GM21825 (cell line): ENCODE data around the gene AKR7A3.
"Not testable (repeated sequence)": the region's sequence is repeated elsewhere in the genome, so short reads cannot be mapped to it uniquely, and the experiment has no call there.

Source experiments
- ATAC-seq: cut with Tn5 transposase; IDR thresholded peaks from one replicate; pipeline ENCODE4 v1.9.1; 2021; ENCODE audit warnings: mild to moderate bottlenecking, moderate library complexity; ENCODE audit not compliant: unreplicated experiment

Gene AKR7A3

GRCh38 chr1:19319196-19319595, 30.6 kb upstream of the AKR7A3 start:
- ATAC-seq = no peak

- ATAC-seq = no peak
Measured at GRCh38 chr1:19317126-19317910, 28.7 kb upstream of the AKR7A3 start.

DNA sequence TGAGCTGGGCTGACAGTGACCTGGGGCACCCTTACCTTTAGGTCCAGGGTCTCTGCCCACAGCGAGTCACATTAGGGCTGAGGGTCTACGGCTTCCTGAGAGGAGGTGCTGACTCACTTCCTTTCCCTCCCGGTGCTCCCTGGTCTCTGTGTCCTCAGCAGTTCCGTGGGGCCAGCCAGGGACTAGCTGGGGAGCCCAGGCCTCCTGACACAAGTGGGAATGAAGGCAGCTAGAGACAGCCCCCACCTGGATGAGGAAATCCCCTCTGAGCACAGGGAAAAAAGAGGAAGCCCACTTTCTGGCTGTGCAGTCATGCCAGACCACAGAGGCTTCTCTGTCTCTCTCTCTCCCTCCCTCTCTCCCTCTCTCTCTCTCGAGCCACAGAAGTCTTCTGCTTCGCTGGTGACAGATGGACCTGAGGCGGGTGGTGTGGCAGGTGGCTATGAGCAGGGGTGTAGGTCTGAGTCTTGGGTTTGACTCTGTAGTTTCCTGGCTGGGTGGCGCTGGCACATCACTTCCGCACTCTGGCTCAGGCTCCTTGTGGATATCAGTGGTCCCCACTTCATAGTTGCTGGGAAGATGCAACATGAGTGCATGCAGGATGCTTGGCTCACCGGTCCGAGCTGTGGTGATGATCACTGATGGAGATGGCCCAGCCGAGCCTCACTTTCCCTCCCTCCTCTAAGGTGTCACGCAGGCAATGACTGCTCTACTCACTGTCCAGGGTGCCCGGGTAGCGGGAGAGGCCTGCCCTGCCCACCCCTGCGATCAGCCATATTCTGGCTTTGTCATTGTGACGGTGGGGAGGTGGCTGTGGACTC, 27.0 kb upstream of the AKR7A3 start:
- ATAC-seq = peak; percentile 26

GRCh38 chr1:19313961-19314882, 25.7 kb upstream of the AKR7A3 start:
- no peak for ATAC-seq

- ATAC-seq = no peak
Measured at GRCh38 chr1:19313636-19313959, 25.0 kb upstream of the AKR7A3 start.

GRCh38 chr1:19312782-19313635, 24.4 kb upstream of the AKR7A3 start:
- ATAC-seq = peak; percentile 4

DNA sequence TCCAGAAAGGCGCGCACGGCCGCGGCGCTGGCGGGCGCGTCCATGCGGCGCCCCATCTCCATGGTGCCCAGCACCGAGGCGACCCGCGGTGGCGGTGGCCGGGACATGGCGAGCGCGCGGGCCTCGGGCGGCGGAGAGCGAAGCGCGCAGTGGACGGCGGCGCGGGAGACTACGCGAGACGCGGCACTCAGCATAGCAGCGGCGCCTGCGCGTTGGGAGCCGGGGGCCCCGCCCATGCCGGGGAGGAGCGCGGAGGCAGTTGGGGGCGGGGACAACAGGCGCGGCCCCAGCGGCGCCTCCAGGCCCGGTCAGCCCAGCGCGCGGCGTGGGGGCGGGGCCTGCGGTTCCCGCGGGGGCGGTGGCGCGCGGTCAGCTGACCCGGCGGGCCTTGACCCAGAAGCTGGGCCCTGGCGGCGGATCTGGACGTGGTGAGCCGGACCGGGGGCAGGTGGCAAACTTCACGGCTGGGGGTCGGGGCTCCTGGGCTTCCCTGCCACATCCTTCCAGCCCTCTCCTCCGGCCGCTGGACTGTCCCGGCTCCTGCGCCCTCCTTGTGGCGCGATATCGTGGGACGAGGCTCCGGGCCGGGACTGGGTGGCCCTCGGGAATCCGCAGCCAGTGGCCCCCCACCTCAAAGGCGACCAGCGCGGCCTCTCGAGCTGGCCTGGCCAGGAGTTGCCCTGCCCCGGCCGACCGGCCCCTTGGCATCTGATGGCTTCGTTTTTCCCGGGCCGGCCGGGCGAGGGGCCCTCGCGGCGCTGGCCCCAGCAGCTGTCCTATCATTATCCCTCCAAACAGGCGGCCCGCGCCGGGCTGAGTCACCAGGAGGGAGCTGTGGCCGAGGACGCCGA, 23.6 kb upstream of the AKR7A3 start, which contains the start of the genes AKR7A2 and SLC66A1:
TSS of gene AKR7A2 (minus strand) at position 214 of the 851 bp plus-strand sequence. CDS start at position 194, 20 bp downstream.
TSS of gene SLC66A1 (plus strand) at position 396 of the 851 bp plus-strand sequence. CDS start 5,352 bp downstream, outside the sequence.
- peak; percentile 70 for ATAC-seq

DNA sequence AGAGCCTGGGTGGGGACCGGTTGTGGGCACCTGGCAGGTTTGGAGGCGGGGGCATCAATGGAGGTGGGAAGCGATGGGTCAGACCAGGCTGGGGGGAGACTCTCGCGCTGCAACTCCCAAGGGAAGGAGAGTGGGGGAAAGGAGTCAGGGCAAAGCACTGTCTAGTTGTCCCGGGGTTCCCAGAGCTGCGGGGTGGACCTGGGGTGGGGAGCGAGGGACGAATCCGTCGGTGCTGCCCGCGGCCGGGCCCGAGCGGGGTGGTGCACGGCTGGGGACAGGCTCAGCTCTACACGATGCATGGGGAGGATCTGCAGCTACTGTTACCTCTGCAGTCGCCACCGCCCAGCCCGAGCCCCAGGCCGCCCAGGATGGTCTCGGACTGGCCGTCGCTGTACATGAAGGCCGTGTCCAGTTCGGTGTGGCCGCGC, 22.9 kb upstream of the AKR7A3 start:
- no peak for ATAC-seq

DNA sequence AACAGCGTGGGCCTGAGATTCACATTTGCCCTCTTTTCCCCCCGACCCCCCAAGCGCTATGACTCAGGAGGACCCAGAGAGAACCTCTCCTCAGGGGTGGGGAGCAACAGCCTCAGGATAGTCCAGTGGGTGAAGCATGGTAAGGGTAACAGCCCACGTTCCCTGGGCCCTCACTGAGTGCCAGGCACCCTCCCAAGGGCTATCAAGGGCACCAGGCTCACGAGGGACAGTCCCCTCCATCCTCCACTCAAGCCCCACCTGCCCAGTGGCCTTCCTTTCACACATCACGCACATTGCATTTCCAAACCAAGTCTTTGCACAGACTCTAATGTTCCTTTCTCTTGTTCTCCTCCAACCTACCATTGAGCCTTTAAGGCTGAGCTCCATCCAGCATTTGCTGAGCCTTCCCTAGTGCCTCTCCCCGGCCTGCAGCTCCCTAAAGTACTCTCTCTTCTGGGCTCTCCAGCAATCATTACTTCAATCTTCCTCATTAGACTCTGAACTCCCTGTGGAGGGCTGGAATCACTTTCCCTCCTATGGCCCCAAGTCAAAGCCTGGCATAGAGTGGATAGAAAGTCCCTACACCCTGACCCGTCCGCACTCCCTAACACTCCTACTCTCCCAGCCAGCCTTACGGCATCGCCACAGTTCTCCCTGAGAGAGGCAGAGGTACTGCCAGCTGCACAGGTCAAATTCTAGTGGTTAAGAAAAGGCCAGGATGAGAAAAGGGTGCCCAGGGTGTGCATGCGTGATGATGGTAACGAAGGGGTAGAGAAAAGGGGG, 22.3 kb upstream of the AKR7A3 start:
- no peak for ATAC-seq

GRCh38 chr1:19310061-19310460, 21.5 kb upstream of the AKR7A3 start:
- no peak for ATAC-seq

DNA sequence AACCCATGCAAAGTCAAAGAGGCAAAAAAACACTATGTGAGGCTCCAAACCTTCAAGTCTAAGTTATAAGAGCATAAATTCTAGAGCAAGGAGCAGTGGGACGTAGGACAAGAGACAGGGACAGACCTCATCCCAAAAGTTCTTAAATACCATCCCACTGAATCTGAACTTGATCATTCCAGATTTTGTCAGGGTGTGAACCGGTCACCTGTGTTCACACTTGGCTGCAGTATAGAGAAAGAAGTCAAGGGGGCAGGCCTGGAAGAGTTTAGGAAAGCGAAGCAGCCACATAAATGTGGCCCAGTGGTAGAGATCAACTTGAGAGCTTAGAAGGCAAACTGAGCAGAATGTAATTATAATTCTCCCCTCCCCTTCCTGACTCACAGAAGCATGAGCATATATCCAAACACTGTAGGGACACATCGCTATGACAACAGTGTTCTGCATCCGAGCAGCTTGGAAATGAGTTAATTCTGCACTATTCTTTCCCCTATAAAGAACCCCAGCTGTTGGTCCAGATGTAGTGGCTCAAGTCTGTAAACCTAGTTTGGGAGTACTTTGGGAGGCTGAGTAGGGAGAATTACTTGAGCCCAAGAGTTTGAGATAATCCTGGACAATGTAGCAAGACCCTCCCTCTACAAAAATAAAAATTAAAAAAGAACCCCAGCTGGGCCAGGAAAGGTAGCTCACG, 20.7 kb upstream of the AKR7A3 start:
- no peak for ATAC-seq

DNA sequence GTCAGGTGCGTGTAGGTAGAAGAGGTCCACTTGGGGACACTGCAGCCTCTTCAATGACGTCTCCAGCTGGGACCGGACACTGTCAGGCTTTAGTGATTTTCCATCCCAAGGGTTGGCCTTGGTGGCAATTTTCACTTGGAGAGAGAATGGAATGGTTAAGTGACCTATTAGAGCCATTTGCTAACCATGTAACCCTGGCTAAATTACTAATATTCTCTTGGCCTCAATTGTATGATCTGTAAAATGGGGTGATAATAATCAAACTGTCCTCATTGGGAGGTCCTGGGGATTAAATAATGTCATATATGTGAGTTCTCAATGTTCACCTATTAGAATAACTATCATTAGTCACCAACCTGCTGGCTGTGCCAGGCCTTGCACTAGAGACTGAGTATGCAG, 19.9 kb upstream of the AKR7A3 start:
- ATAC-seq = no peak

DNA sequence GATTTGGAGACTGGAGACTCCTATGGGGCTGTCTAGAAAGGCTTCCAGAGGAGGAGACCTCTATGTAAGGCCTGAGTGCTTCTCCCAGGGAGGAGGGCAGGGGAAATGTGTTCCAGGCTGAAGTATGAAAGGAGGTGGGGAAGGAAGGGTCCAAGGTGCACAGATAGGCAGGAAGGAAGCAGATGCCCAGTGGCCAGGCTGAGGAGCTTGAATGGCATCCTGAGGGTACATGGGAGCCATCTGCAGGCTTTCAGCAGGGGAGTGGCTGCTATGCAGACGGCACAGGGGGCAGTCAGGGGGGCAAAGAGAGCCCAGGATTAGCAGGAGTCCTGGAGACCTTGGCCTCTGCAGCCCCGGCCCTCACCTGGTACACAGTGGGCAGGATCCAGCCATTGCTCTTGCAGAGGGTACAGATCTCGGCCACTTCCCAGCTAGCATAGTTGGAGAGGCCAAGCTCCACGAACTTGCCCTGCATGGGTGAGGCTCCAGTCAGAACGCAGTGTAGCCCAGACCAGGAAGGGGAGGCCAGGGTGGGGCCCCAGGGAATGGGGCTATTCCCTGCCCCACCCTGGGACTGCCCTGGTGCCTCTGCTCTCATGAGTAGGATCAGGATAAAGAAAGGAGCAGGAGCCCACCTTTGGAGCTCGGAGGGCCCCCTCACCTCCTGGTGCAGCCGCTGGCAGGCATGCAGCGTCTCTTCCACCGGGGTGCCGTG, 19.4 kb upstream of the AKR7A3 start:
- ATAC-seq = no peak

- ATAC-seq = no peak
Measured at GRCh38 chr1:19306941-19307340, 18.4 kb upstream of the AKR7A3 start.

- ATAC-seq = no peak
Measured at GRCh38 chr1:19305880-19306279, 17.3 kb upstream of the AKR7A3 start.

GRCh38 chr1:19304081-19304480, 15.5 kb upstream of the AKR7A3 start:
- ATAC-seq = not testable (repeated sequence)

DNA sequence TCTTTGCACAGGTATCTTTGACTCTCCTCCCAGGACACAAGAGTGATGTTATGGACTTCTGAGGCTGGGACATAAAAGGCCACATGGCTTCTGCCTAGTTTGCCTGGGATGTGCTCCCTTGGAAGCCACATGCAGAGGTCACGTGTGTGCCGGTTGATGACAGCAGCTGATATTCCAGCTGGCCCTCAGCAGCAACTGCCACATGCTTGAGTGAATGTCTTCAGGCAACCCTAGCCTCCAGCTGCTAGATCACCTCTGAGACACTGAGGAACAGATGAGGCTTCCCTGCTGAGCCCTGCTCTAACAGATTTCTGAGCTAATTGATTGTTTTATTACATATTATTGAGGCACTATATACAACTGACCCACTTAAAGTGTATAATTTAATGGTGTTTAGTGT, 11.6 kb upstream of the AKR7A3 start:
- no peak for ATAC-seq
